BLaER1 treated with 17β-estradiol and CSF1 and Interleukin-3, amounts not matched to agents 10 nM and 100 nM (cell line): ENCODE measurements around the gene CCT3.

Source experiments
- H3K27ac ChIP-seq, 11 experiments: shearing (Covaris generic); formaldehyde crosslinking; 2 replicates each; pipeline ENCODE4 v1.8.1; 2022
- H3K27me3 ChIP-seq, 11 experiments: shearing (Covaris generic); formaldehyde crosslinking; 2 replicates each; pipeline ENCODE4 v1.8.1; 2022
- H3K36me3 ChIP-seq, 11 experiments: shearing (Covaris generic); formaldehyde crosslinking; 2 replicates each; pipeline ENCODE4 v1.8.1; 2022
- H3K4me1 ChIP-seq, 10 experiments: shearing (Covaris generic); formaldehyde crosslinking; 2 replicates each; pipeline ENCODE4 v1.8.1; 2022
- H3K4me2 ChIP-seq, 11 experiments: shearing (Covaris generic); formaldehyde crosslinking; 2 replicates each; pipeline ENCODE4 v1.8.1; 2022
- H3K4me3 ChIP-seq, 10 experiments: shearing (Covaris generic); formaldehyde crosslinking; 2 replicates each; pipeline ENCODE4 v1.8.1; 2022
- H3K9ac ChIP-seq, 11 experiments: shearing (Covaris generic); formaldehyde crosslinking; 2 replicates each; pipeline ENCODE4 v1.8.1; 2022
- H3K9me3 ChIP-seq, 11 experiments: shearing (Covaris generic); formaldehyde crosslinking; replicated peaks in 1 of 11; 2 replicates each; pipeline ENCODE4 v1.8.1; 2022
- H4K20me1 ChIP-seq, 11 experiments: shearing (Covaris generic); formaldehyde crosslinking; 2 replicates each; pipeline ENCODE4 v1.8.1; 2022
- Cebpa-rat ChIP-seq, 11 experiments: shearing (Covaris generic); IDR thresholded peaks; 2 replicates each; pipeline ENCODE4 v1.8.1; 2022

CCT3 gene

GRCh38 chr1:156266051-156266450, 72.0 kb downstream of the CCT3 start:
- no peak overlapping the region for H3K27ac ChIP-seq
- H3K36me3 ChIP-seq = peaks cover 98 to 100% (median 100%) of the 10 kb centered on the region in 11 experiments
- H4K20me1 ChIP-seq = peaks cover 0 to 98% (median 80%) of the 10 kb centered on the region in 11 experiments; a peak in 17 of 22 replicates
- no peak overlapping the region for H3K4me2 ChIP-seq
- no peak overlapping the region for H3K4me3 ChIP-seq
- H3K4me1 ChIP-seq = no peaks in the 10 kb centered on the region
- H3K9ac ChIP-seq = no peak overlapping the region
- H3K9me3 ChIP-seq = no peaks in the 10 kb centered on the region
- TF ChIP-seq Cebpa-rat (IDR thresholded peaks at IDR 0.05) = no peak
- no peaks in the 10 kb centered on the region for H3K27me3 ChIP-seq

GRCh38 chr1:156263288-156263655, 74.8 kb downstream of the CCT3 start:
- Histone ChIP-seq H3K27me3 (no peaks in the 10 kb centered on the region), H3K9ac (no peak overlapping the region), H3K4me1 (peaks cover 0 to 7% (median 0%) of the 10 kb centered on the region in 10 experiments; a peak in 4 of 20 replicates), H3K4me3 (no peak overlapping the region), H4K20me1 (peaks cover 0 to 98% (median 80%) of the 10 kb centered on the region in 11 experiments; a peak in 18 of 22 replicates), H3K4me2 (no peak overlapping the region), H3K9me3 (no peaks in the 10 kb centered on the region), H3K36me3 (peaks cover 98 to 100% (median 100%) of the 10 kb centered on the region in 11 experiments), H3K27ac (no peak overlapping the region)
- TF ChIP-seq Cebpa-rat (IDR thresholded peaks at IDR 0.05) = no peak

GRCh38 chr1:156262461-156263287, 75.4 kb downstream of the CCT3 start:
- Histone ChIP-seq H3K4me1 (peaks cover 0 to 13% (median 4%) of the 10 kb centered on the region in 10 experiments; a peak in 10 of 20 replicates), H3K4me3 (no peak overlapping the region), H3K9me3 (no peaks in the 10 kb centered on the region), H3K27ac (no peak overlapping the region), H3K4me2 (no peak overlapping the region), H3K36me3 (peaks cover 98 to 100% (median 100%) of the 10 kb centered on the region in 11 experiments), H3K9ac (no peak overlapping the region), H4K20me1 (peaks cover 0 to 98% (median 80%) of the 10 kb centered on the region in 11 experiments; a peak in 18 of 22 replicates), H3K27me3 (no peaks in the 10 kb centered on the region)
- no peak for TF ChIP-seq Cebpa-rat (IDR thresholded peaks at IDR 0.05)

DNA sequence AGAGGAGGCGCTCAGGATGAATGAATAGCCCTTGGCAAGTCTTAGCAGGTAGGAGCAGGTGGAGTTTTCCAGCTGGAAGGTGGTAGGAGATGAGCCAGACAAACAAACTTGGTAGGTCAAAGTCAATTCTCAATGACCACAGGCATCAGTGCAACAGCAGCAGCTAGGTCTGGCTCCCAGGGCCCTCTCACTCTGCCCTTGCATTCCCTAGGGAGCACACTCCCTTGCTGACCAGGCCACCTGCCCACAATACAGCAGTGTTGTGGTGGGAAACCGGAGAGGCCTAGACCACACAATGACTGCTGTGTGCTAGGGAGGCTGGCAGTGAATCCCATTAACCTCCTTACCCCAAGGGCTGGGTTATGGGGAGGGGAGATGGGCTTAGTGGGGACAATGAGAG, 77.2 kb downstream of the CCT3 start:
- TF ChIP-seq Cebpa-rat (IDR thresholded peaks at IDR 0.05) = no peak
- Histone ChIP-seq H3K36me3 (peaks cover 98 to 100% (median 100%) of the 10 kb centered on the region in 11 experiments), H3K9ac (peak overlapping the region in 2 of 11 experiments; percentile 30 to 48; a peak in 4 of 22 replicates)

DNA sequence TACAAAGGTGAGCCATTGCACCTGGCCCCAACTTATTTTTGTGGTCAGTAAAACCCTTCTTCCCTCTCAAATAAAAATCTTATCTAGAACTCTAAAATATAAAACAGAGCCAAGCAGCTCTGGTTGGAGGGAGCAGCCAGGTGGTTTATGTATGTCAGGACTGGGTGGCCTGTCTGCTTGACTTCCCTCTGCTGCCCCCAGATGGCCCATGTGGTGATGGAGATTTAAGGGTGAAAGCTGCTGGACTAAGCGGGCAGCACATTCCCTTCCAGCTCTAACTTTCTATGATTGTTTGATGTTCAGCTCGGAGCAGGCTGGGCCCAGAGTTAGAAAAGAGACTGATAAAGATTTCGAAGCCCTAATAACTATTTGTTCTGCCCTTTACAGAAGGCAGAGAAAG, 78.3 kb downstream of the CCT3 start:
- H3K9ac ChIP-seq = peak overlapping the region in 2 of 11 experiments; percentile 3 to 30; a peak in 1 of 22 replicates
- H3K4me2 ChIP-seq = no peak overlapping the region
- peaks cover 98 to 100% (median 100%) of the 10 kb centered on the region in 11 experiments for H3K36me3 ChIP-seq
- H4K20me1 ChIP-seq = peaks cover 0 to 94% (median 81%) of the 10 kb centered on the region in 11 experiments; a peak in 18 of 22 replicates
- peaks cover 0 to 18% (median 6%) of the 10 kb centered on the region in 10 experiments; a peak in 10 of 20 replicates for H3K4me1 ChIP-seq
- H3K27ac ChIP-seq = no peak overlapping the region
- H3K27me3 ChIP-seq = no peaks in the 10 kb centered on the region
- TF ChIP-seq Cebpa-rat (IDR thresholded peaks at IDR 0.05) = no peak
- no peak overlapping the region for H3K4me3 ChIP-seq
- H3K9me3 ChIP-seq = no peaks in the 10 kb centered on the region

More for the DNA sequence above, 77.2 kb downstream of the CCT3 start:
- Histone ChIP-seq H3K27me3 (no peaks in the 10 kb centered on the region), H3K27ac (no peak overlapping the region), H3K9me3 (no peaks in the 10 kb centered on the region), H4K20me1 (peaks cover 0 to 96% (median 83%) of the 10 kb centered on the region in 11 experiments; a peak in 18 of 22 replicates), H3K4me3 (no peak overlapping the region), H3K4me1 (peaks cover 0 to 18% (median 6%) of the 10 kb centered on the region in 10 experiments; a peak in 10 of 20 replicates), H3K4me2 (no peak overlapping the region)
